MM.1S (cell line): Measurements from ENCODE around the gene OR2V2.

Experiments
- EZH2phosphoT487 ChIP-seq: fragments of 300-600 bp; sonication (generic); IDR thresholded peaks from 2 replicates; pipeline ENCODE4 v1.6.1; 2018; ENCODE audit warnings: antibody characterized with exemption, low read length
- TF ChIP-seq, protein P1 (sequence below): fragments of 300-600 bp; sonication (generic); IDR thresholded peaks from 2 replicates; pipeline ENCODE4 v1.5.1; 2016; ENCODE audit warnings: antibody characterized with exemption, low read length, mixed read lengths

DNA sequence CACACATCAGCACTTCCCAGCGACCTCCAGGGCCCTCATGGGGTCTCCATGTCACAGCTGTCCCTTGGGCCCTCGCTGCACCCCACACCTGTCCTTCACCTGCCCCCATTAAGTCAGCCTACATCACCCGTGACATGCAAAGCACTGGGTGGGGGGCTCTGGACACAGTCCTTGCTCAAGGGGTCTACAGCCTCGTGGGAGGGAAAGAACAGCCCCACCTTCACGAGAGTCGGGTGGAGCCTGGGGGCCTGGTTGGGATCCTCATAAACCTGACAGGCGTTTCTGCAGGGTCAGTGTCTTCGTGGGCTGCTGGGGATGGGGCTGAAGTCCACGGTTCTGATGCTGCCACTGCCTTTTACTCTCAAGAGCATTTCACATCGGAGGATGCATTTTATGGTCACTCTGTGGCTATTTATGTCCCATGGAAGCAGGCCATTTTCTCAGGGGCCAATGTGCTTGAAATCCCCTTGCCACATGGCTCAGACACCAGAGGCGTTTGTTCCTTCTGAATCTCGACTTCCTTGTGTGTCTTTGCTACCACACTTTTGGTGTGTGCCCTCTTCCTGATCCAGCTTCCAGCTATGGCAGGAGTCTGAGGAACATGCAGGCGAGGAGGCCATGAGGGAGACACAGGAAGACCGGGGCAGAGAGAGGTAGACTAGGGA, 16.4 kb upstream of the OR2V2 start, which contains the start of gene OR2V1:
- no peak for TF ChIP-seq EZH2phosphoT487
- TF ChIP-seq, protein P1, sequence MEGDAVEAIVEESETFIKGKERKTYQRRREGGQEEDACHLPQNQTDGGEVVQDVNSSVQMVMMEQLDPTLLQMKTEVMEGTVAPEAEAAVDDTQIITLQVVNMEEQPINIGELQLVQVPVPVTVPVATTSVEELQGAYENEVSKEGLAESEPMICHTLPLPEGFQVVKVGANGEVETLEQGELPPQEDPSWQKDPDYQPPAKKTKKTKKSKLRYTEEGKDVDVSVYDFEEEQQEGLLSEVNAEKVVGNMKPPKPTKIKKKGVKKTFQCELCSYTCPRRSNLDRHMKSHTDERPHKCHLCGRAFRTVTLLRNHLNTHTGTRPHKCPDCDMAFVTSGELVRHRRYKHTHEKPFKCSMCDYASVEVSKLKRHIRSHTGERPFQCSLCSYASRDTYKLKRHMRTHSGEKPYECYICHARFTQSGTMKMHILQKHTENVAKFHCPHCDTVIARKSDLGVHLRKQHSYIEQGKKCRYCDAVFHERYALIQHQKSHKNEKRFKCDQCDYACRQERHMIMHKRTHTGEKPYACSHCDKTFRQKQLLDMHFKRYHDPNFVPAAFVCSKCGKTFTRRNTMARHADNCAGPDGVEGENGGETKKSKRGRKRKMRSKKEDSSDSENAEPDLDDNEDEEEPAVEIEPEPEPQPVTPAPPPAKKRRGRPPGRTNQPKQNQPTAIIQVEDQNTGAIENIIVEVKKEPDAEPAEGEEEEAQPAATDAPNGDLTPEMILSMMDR = no peak
